WTC11 (cell line): Measurements from ENCODE around the gene PAN2. TPM values are rescaled to one million over a fixed set of nuclear protein-coding genes. Genes with fewer than 3 reads are reported as not detected.

Experiments
- ATAC-seq: fragments of 200-7000 bp; cut with Tn5 transposase; 2 replicates; pipeline ENCODE4 v1.10.0; 2021; ENCODE audit warnings: mild to moderate bottlenecking, moderate library complexity
- CTCF ChIA-PET: fragments of 300-600 bp; sonication (Branson Sonifier 250); formaldehyde crosslinking; loops from one replicate; lab custom pipeline; 2021; ENCODE audit warnings: antibody characterized with exemption; lab: Charles Lee
- POLR2A ChIA-PET: fragments of 350-600 bp; sonication (Branson Sonifier 250); formaldehyde crosslinking; loops from one replicate; lab custom pipeline; 2021; ENCODE audit warnings: antibody characterized with exemption; lab: Charles Lee
- DNase-seq: peaks from one replicate; pipeline ENCODE4 v3.0.0; 2021; ENCODE audit warnings: low spot score
- H3K27ac Mint-ChIP-seq: 2 replicates; pipeline ENCODE4 v1.8.0; 2021; ENCODE audit warnings: mixed read lengths
- H3K27me3 Mint-ChIP-seq: 2 replicates; pipeline ENCODE4 v1.8.0; 2021; ENCODE audit warnings: low read depth, mild to moderate bottlenecking, moderate library complexity, mixed read lengths
- H3K36me3 Mint-ChIP-seq: 2 replicates; pipeline ENCODE4 v1.8.0; 2021; ENCODE audit warnings: mixed read lengths
- H3K4me1 Mint-ChIP-seq: 2 replicates; pipeline ENCODE4 v1.8.0; 2022; ENCODE audit warnings: mixed read lengths
- H3K4me3 Mint-ChIP-seq: 2 replicates; pipeline ENCODE4 v1.8.0; 2021; ENCODE audit warnings: mild to moderate bottlenecking, moderate library complexity, mixed read lengths
- H3K9me3 Mint-ChIP-seq: 2 replicates; pipeline ENCODE4 v1.8.0; 2021; ENCODE audit warnings: mixed read lengths
- CBFB ChIP-seq: sonication (generic); formaldehyde crosslinking; IDR thresholded peaks from 2 replicates; pipeline ENCODE4 v1.8.1; 2022; ENCODE audit warnings: mild to moderate bottlenecking, low read depth, missing genetic modification reagents
- FOXK1 ChIP-seq: sonication (generic); formaldehyde crosslinking; IDR thresholded peaks from 2 replicates; pipeline ENCODE4 v1.8.0; 2022; ENCODE audit warnings: mild to moderate bottlenecking, moderate library complexity, missing genetic modification reagents
- GABPB1 ChIP-seq: sonication (generic); formaldehyde crosslinking; IDR thresholded peaks from 2 replicates; pipeline ENCODE4 v1.8.1; 2023; ENCODE audit warnings: mild to moderate bottlenecking, missing genetic modification reagents
- JUN ChIP-seq: sonication (generic); formaldehyde crosslinking; IDR thresholded peaks from 2 replicates; pipeline ENCODE4 v1.8.0; 2023; ENCODE audit warnings: mild to moderate bottlenecking, missing genetic modification reagents
- KAT7 ChIP-seq: sonication (generic); formaldehyde crosslinking; IDR thresholded peaks from 2 replicates; pipeline ENCODE4 v1.8.1; 2023; ENCODE audit warnings: missing genetic modification reagents, mild to moderate bottlenecking, borderline replicate concordance
- NFATC4 ChIP-seq: fragments of 250-450 bp; sonication (Bioruptor Pico); IDR thresholded peaks from 2 replicates; pipeline ENCODE4 v1.9.0; 2021; ENCODE audit warnings: mild to moderate bottlenecking
- NR1H2 ChIP-seq: sonication (generic); formaldehyde crosslinking; IDR thresholded peaks from 2 replicates; pipeline ENCODE4 v1.9.0; 2021; ENCODE audit warnings: mild to moderate bottlenecking, moderate library complexity, missing genetic modification reagents
- NR2C2 ChIP-seq: sonication (generic); formaldehyde crosslinking; IDR thresholded peaks from 2 replicates; pipeline ENCODE4 v1.8.0; 2022; ENCODE audit warnings: mild to moderate bottlenecking, missing genetic modification reagents
- ZNF219 ChIP-seq: sonication (generic); formaldehyde crosslinking; IDR thresholded peaks from 2 replicates; pipeline ENCODE4 v1.8.0; 2023; ENCODE audit warnings: missing genetic modification reagents, mild to moderate bottlenecking, borderline replicate concordance
- ZNF232 ChIP-seq: sonication (generic); formaldehyde crosslinking; IDR thresholded peaks from 2 replicates; pipeline ENCODE4 v1.8.0; 2022; ENCODE audit warnings: mild to moderate bottlenecking, missing genetic modification reagents
- ZNF416 ChIP-seq: fragments of 250-450 bp; sonication (Bioruptor Pico); IDR thresholded peaks from 2 replicates; pipeline ENCODE4 v1.9.0; 2021; ENCODE audit warnings: mild to moderate bottlenecking, inconsistent platforms
- ZNF423 ChIP-seq: fragments of 250-450 bp; sonication (Bioruptor Pico); IDR thresholded peaks from 2 replicates; pipeline ENCODE4 v2.1.2; 2022; ENCODE audit warnings: mild to moderate bottlenecking, moderate library complexity
- total RNA-seq: library from RNA; stranded (reverse); gene quantifications from 3 replicates; pipeline ENCODE4 v1.2.3, GENCODE V29; 2021
- TF ChIP-seq, protein P1 (sequence below): sonication (generic); formaldehyde crosslinking; IDR thresholded peaks from 2 replicates; pipeline ENCODE4 v1.8.1; 2022; ENCODE audit warnings: mild to moderate bottlenecking, missing genetic modification reagents, moderate library complexity, borderline replicate concordance
- TF ChIP-seq, protein P2 (sequence below): fragments of 250-450 bp; sonication (Bioruptor Pico); IDR thresholded peaks from 2 replicates; pipeline ENCODE4 v1.9.0; 2021; ENCODE audit warnings: mild to moderate bottlenecking
- TF ChIP-seq, protein P3 (sequence below): sonication (generic); formaldehyde crosslinking; IDR thresholded peaks from 2 replicates; pipeline ENCODE4 v1.8.0; 2022; ENCODE audit warnings: mild to moderate bottlenecking, missing genetic modification reagents
- TF ChIP-seq, protein P4 (sequence below): sonication (generic); formaldehyde crosslinking; IDR thresholded peaks from 2 replicates; pipeline ENCODE4 v1.8.1; 2022; ENCODE audit warnings: missing genetic modification reagents, borderline replicate concordance
- TF ChIP-seq, protein P5 (sequence below): sonication (generic); formaldehyde crosslinking; IDR thresholded peaks from 2 replicates; pipeline ENCODE4 v1.8.0; 2022; ENCODE audit warnings: mild to moderate bottlenecking, missing genetic modification reagents
- TF ChIP-seq, protein P6 (sequence below): sonication (generic); formaldehyde crosslinking; conservative IDR thresholded peaks from 2 replicates; pipeline ENCODE4 v1.8.1; 2022; ENCODE audit warnings: mild to moderate bottlenecking, missing genetic modification reagents
- TF ChIP-seq, protein P7 (sequence below): sonication (generic); formaldehyde crosslinking; IDR thresholded peaks from 2 replicates; pipeline ENCODE4 v1.8.1; 2022; ENCODE audit warnings: low read depth, missing genetic modification reagents, borderline replicate concordance
- TF ChIP-seq, protein P8 (sequence below): fragments of 250-450 bp; sonication (Bioruptor Pico); IDR thresholded peaks from 2 replicates; pipeline ENCODE4 v1.9.0; 2021; ENCODE audit warnings: mild to moderate bottlenecking, borderline replicate concordance

Gene PAN2
- total RNA-seq, 1 experiment from 2014 or later, result 46.7 TPM

DNA sequence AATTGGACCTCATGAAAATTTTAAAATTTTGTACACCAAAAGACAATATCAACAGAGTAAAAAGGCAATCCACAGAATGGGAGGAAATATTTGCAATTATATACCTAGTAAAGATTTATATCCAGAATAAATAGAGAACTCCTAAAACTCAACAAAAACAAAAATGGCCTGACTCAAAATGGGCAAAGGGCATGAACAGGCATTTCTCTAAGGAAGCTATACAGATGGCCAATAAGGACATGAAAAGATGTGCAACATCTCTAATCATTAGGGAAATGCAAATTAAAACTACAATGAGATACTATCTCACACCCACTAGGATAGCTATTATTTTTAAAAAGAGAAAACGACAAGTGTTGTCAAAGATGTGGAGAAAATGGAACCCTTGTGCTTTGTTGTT is 39.7 kb upstream of the PAN2 start:
- Mint-ChIP-seq H3K36me3 (no peaks in the 10 kb centered on the region), H3K27me3 (peaks cover 7% of the 10 kb centered on the region), H3K9me3 (peaks cover 23% of the 10 kb centered on the region), H3K4me3 (no peak overlapping the region), H3K27ac (no peak overlapping the region), H3K4me1 (peaks cover 7% of the 10 kb centered on the region)
- DNase-seq, result no peak
- POLR2A ChIA-PET, result no interaction called here
- TF ChIP-seq, protein P1, sequence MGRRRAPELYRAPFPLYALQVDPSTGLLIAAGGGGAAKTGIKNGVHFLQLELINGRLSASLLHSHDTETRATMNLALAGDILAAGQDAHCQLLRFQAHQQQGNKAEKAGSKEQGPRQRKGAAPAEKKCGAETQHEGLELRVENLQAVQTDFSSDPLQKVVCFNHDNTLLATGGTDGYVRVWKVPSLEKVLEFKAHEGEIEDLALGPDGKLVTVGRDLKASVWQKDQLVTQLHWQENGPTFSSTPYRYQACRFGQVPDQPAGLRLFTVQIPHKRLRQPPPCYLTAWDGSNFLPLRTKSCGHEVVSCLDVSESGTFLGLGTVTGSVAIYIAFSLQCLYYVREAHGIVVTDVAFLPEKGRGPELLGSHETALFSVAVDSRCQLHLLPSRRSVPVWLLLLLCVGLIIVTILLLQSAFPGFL (CRISPR knock-in tag), result no peak
- TF ChIP-seq, protein P2, sequence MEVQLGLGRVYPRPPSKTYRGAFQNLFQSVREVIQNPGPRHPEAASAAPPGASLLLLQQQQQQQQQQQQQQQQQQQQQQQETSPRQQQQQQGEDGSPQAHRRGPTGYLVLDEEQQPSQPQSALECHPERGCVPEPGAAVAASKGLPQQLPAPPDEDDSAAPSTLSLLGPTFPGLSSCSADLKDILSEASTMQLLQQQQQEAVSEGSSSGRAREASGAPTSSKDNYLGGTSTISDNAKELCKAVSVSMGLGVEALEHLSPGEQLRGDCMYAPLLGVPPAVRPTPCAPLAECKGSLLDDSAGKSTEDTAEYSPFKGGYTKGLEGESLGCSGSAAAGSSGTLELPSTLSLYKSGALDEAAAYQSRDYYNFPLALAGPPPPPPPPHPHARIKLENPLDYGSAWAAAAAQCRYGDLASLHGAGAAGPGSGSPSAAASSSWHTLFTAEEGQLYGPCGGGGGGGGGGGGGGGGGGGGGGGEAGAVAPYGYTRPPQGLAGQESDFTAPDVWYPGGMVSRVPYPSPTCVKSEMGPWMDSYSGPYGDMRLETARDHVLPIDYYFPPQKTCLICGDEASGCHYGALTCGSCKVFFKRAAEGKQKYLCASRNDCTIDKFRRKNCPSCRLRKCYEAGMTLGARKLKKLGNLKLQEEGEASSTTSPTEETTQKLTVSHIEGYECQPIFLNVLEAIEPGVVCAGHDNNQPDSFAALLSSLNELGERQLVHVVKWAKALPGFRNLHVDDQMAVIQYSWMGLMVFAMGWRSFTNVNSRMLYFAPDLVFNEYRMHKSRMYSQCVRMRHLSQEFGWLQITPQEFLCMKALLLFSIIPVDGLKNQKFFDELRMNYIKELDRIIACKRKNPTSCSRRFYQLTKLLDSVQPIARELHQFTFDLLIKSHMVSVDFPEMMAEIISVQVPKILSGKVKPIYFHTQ (CRISPR knock-in tag), result no peak
- TF ChIP-seq ZNF219 (CRISPR knock-in tag), result no peak
- TF ChIP-seq, protein P3, sequence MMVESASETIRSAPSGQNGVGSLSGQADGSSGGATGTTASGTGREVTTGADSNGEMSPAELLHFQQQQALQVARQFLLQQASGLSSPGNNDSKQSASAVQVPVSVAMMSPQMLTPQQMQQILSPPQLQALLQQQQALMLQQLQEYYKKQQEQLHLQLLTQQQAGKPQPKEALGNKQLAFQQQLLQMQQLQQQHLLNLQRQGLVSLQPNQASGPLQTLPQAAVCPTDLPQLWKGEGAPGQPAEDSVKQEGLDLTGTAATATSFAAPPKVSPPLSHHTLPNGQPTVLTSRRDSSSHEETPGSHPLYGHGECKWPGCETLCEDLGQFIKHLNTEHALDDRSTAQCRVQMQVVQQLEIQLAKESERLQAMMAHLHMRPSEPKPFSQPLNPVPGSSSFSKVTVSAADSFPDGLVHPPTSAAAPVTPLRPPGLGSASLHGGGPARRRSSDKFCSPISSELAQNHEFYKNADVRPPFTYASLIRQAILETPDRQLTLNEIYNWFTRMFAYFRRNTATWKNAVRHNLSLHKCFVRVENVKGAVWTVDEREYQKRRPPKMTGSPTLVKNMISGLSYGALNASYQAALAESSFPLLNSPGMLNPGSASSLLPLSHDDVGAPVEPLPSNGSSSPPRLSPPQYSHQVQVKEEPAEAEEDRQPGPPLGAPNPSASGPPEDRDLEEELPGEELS (CRISPR knock-in tag), result no peak
- no peak for TF ChIP-seq ZNF232 (CRISPR knock-in tag)
- TF ChIP-seq, protein P4, sequence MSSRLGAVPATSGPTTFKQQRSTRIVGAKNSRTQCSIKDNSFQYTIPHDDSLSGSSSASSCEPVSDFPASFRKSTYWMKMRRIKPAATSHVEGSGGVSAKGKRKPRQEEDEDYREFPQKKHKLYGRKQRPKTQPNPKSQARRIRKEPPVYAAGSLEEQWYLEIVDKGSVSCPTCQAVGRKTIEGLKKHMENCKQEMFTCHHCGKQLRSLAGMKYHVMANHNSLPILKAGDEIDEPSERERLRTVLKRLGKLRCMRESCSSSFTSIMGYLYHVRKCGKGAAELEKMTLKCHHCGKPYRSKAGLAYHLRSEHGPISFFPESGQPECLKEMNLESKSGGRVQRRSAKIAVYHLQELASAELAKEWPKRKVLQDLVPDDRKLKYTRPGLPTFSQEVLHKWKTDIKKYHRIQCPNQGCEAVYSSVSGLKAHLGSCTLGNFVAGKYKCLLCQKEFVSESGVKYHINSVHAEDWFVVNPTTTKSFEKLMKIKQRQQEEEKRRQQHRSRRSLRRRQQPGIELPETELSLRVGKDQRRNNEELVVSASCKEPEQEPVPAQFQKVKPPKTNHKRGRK (CRISPR knock-in tag), result no peak
- TF ChIP-seq FOXK1 (CRISPR knock-in tag), result no peak
- TF ChIP-seq, protein P5, sequence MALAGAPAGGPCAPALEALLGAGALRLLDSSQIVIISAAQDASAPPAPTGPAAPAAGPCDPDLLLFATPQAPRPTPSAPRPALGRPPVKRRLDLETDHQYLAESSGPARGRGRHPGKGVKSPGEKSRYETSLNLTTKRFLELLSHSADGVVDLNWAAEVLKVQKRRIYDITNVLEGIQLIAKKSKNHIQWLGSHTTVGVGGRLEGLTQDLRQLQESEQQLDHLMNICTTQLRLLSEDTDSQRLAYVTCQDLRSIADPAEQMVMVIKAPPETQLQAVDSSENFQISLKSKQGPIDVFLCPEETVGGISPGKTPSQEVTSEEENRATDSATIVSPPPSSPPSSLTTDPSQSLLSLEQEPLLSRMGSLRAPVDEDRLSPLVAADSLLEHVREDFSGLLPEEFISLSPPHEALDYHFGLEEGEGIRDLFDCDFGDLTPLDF (CRISPR knock-in tag), result no peak
- TF ChIP-seq JUN (CRISPR knock-in tag), result no peak
- no peak for TF ChIP-seq GABPB1 (CRISPR knock-in tag)
- TF ChIP-seq KAT7, result no peak
- TF ChIP-seq, protein P6, sequence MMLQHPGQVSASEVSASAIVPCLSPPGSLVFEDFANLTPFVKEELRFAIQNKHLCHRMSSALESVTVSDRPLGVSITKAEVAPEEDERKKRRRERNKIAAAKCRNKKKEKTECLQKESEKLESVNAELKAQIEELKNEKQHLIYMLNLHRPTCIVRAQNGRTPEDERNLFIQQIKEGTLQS (CRISPR knock-in tag), result no peak
- TF ChIP-seq NR1H2, result no peak
- TF ChIP-seq, protein P7, sequence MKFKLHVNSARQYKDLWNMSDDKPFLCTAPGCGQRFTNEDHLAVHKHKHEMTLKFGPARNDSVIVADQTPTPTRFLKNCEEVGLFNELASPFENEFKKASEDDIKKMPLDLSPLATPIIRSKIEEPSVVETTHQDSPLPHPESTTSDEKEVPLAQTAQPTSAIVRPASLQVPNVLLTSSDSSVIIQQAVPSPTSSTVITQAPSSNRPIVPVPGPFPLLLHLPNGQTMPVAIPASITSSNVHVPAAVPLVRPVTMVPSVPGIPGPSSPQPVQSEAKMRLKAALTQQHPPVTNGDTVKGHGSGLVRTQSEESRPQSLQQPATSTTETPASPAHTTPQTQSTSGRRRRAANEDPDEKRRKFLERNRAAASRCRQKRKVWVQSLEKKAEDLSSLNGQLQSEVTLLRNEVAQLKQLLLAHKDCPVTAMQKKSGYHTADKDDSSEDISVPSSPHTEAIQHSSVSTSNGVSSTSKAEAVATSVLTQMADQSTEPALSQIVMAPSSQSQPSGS (CRISPR knock-in tag), result no peak
- no peak for TF ChIP-seq ZNF416 (CRISPR knock-in tag)
- no peak for TF ChIP-seq CBFB (CRISPR knock-in tag)
- no peak for TF ChIP-seq NR2C2 (CRISPR knock-in tag)
- TF ChIP-seq, protein P8, sequence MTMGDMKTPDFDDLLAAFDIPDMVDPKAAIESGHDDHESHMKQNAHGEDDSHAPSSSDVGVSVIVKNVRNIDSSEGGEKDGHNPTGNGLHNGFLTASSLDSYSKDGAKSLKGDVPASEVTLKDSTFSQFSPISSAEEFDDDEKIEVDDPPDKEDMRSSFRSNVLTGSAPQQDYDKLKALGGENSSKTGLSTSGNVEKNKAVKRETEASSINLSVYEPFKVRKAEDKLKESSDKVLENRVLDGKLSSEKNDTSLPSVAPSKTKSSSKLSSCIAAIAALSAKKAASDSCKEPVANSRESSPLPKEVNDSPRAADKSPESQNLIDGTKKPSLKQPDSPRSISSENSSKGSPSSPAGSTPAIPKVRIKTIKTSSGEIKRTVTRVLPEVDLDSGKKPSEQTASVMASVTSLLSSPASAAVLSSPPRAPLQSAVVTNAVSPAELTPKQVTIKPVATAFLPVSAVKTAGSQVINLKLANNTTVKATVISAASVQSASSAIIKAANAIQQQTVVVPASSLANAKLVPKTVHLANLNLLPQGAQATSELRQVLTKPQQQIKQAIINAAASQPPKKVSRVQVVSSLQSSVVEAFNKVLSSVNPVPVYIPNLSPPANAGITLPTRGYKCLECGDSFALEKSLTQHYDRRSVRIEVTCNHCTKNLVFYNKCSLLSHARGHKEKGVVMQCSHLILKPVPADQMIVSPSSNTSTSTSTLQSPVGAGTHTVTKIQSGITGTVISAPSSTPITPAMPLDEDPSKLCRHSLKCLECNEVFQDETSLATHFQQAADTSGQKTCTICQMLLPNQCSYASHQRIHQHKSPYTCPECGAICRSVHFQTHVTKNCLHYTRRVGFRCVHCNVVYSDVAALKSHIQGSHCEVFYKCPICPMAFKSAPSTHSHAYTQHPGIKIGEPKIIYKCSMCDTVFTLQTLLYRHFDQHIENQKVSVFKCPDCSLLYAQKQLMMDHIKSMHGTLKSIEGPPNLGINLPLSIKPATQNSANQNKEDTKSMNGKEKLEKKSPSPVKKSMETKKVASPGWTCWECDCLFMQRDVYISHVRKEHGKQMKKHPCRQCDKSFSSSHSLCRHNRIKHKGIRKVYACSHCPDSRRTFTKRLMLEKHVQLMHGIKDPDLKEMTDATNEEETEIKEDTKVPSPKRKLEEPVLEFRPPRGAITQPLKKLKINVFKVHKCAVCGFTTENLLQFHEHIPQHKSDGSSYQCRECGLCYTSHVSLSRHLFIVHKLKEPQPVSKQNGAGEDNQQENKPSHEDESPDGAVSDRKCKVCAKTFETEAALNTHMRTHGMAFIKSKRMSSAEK, result no peak
- TF ChIP-seq NFATC4 (CRISPR knock-in tag), result no peak
- no peak for TF ChIP-seq ZNF423 (CRISPR knock-in tag)
- CTCF ChIA-PET, result no interaction called here
- ATAC-seq, result no peak
